ENCODE results near the gene RUSC2. TPM values are rescaled to one million over a fixed set of nuclear protein-coding genes. Genes with fewer than 3 reads are reported as not detected.

Gene RUSC2
- total and polyA plus RNA-seq, 2 of the 13 experiments (the other 11 are each of a cell fraction or from before 2014, with no cell fraction given) = 2.8 to 3.3 TPM

- TF ChIP-seq ZNF281 (CRISPR knock-in tag; IDR thresholded peaks at IDR 0.05; ENCODE audit: borderline replicate concordance) = peak; percentile 84
- TF ChIP-seq NFYC (CRISPR knock-in tag; IDR thresholded peaks at IDR 0.05) = 0 out of 2 replicates have a peak, but pooled peaks have one; percentile 11
- peak; percentile 43; the same call in 1 of the 2 replicates for TF ChIP-seq ZNF646 (CRISPR knock-in tag; IDR thresholded peaks at IDR 0.05)
- no peak for TF ChIP-seq NFKBIZ (CRISPR knock-in tag; IDR thresholded peaks at IDR 0.05)
- peak; percentile 32 for TF ChIP-seq ZNF138 (CRISPR knock-in tag; IDR thresholded peaks at IDR 0.05; ENCODE audit: low read depth)
- TF ChIP-seq RCOR2 (CRISPR knock-in tag; IDR thresholded peaks at IDR 0.05) = no peak
- TF ChIP-seq ZNF205 (CRISPR knock-in tag; IDR thresholded peaks at IDR 0.05) = peak; percentile 39; the same call in 1 of the 2 replicates
- no peak; the same call in 1 of the 2 replicates for TF ChIP-seq MLXIP (CRISPR knock-in tag; IDR thresholded peaks at IDR 0.05; ENCODE audit: borderline replicate concordance)
- peak; percentile 69 for TF ChIP-seq ELF4 (CRISPR knock-in tag; IDR thresholded peaks at IDR 0.05; ENCODE audit: borderline replicate concordance)
- TF ChIP-seq ZNF414 (CRISPR knock-in tag; IDR thresholded peaks at IDR 0.05) = peak; percentile 27; the same call in 1 of the 2 replicates
- no peak for TF ChIP-seq MTA1 (CRISPR knock-in tag; IDR thresholded peaks at IDR 0.05; ENCODE audit: borderline replicate concordance)
- TF ChIP-seq FOSL2 (CRISPR knock-in tag; IDR thresholded peaks at IDR 0.05) = peak; percentile 46; the same call in 1 of the 2 replicates
- 0 out of 2 replicates have a peak, but pooled peaks have one; percentile 61 for TF ChIP-seq MTERF4 (CRISPR knock-in tag; IDR thresholded peaks at IDR 0.05)
Observed at GRCh38 chr9:35489313-35490154, at the start of gene RUSC2 (continued).
